GM12878 (cell line): ENCODE results near the gene ASB4. TPM values are rescaled to one million over a fixed set of nuclear protein-coding genes. Genes with fewer than 3 reads are reported as not detected.

ENCODE experiments used
- ATAC-seq: fragments of 200-7000 bp; cut with Tn5 transposase; 3 replicates; pipeline ENCODE4 v1.9.1; 2020; ENCODE audit warnings: mild to moderate bottlenecking, moderate library complexity
- BruUV-seq: library from RNA; stranded (reverse); fragments of 400-500 nt; replicated peaks from 2 replicates; lab custom pipeline; 2021; lab: Mats Ljungman, UMichigan
- CTCF ChIA-PET: fragments of 300-600 bp; sonication (Branson Sonifier 250); formaldehyde crosslinking; extraction: SDS; loops from one replicate; lab custom pipeline; 2021; ENCODE audit warnings: inconsistent platforms; lab: Yijun Ruan, JAX
- POLR2A ChIA-PET: fragments of 350-600 bp; formaldehyde crosslinking; extraction: SDS; loops from one replicate; lab custom pipeline; 2021; ENCODE audit warnings: inconsistent platforms; lab: Charles Lee
- RAD21 ChIA-PET: fragments of 300-600 bp; sonication (Branson Sonifier 250); formaldehyde crosslinking; loops from one replicate; lab custom pipeline; 2023; ENCODE audit warnings: antibody characterized with exemption; ENCODE audit not compliant: unreplicated experiment; lab: Charles Lee
- SMC1A ChIA-PET: fragments of 300-600 bp; sonication (Branson Sonifier 250); formaldehyde crosslinking; loops from one replicate; lab custom pipeline; 2023; ENCODE audit not compliant: unreplicated experiment, uncharacterized antibody; lab: Charles Lee
- DNase-seq: peaks from one replicate; pipeline ENCODE4 v3.0.0-alpha.2; 2011; ENCODE audit warnings: low read depth, low spot score
- FAIRE-seq: peaks from 3 replicates; lab custom pipeline; 2011; peaks lifted over from hg19 to GRCh38; lab: Jason Lieb, UNC
- H2AFZ ChIP-seq: 2 replicates; pipeline ENCODE4 v1.6.0; 2011; ENCODE audit warnings: low read depth, low read length, control low read depth; ENCODE audit not compliant: control insufficient read depth
- H3K27ac ChIP-seq: 2 replicates; pipeline ENCODE4 v1.5.1; 2011; ENCODE audit warnings: control low read depth; ENCODE audit not compliant: control insufficient read depth, insufficient read depth
- H3K27me3 ChIP-seq, 2 experiments: replicated peaks in 1 of 2; 2 replicates each; pipeline versions ENCODE4 v1.6.0 to v1.6.1; 2011; ENCODE audit warnings: low read length in 1 of 2; ENCODE audit not compliant: control insufficient read depth in 2 of 2, insufficient read depth in 2 of 2
- H3K36me3 ChIP-seq, 2 experiments: 2 replicates each; pipeline ENCODE4 v1.5.1; 2011; ENCODE audit warnings: low read length in 1 of 2; ENCODE audit not compliant: control insufficient read depth in 2 of 2, insufficient read depth in 2 of 2
- H3K4me1 ChIP-seq: 2 replicates; pipeline ENCODE4 v1.6.1; 2011; ENCODE audit warnings: mild to moderate bottlenecking, low read length, moderate library complexity, mixed read lengths; ENCODE audit not compliant: control insufficient read depth, insufficient read depth
- H3K4me2 ChIP-seq: 2 replicates; pipeline ENCODE4 v1.6.0; 2011; ENCODE audit warnings: control low read depth; ENCODE audit not compliant: control insufficient read depth, insufficient read depth
- H3K4me3 ChIP-seq: fragments of 200-600 bp; sonication (generic); 2 replicates; pipeline ENCODE4 v1.5.1; 2016
- H3K79me2 ChIP-seq: 2 replicates; pipeline ENCODE4 v1.6.0; 2011; ENCODE audit warnings: low read length; ENCODE audit not compliant: control insufficient read depth, insufficient read depth
- H3K9ac ChIP-seq: 2 replicates; pipeline ENCODE4 v1.8.0; 2011; ENCODE audit warnings: low read length, control low read depth, mixed read lengths; ENCODE audit not compliant: control insufficient read depth, insufficient read depth
- H3K9me3 ChIP-seq: replicated peaks from 3 replicates; pipeline ENCODE4 v1.5.1; 2011; ENCODE audit warnings: mild to moderate bottlenecking, low read length; ENCODE audit not compliant: control insufficient read depth, insufficient read depth
- H4K20me1 ChIP-seq: 2 replicates; pipeline ENCODE4 v1.6.0; 2011; ENCODE audit not compliant: control insufficient read depth, insufficient read depth
- BMI1 ChIP-seq: fragments of 450-650 bp; IDR thresholded peaks from 2 replicates; pipeline ENCODE4 v1.6.1; 2016; ENCODE audit warnings: mild to moderate bottlenecking, moderate library complexity, borderline replicate concordance
- CREM ChIP-seq: IDR thresholded peaks from 2 replicates; pipeline ENCODE4 v1.6.1; 2014; ENCODE audit warnings: antibody characterized with exemption, low read depth
- DPF2 ChIP-seq: fragments of 450-650 bp; IDR thresholded peaks from 2 replicates; pipeline ENCODE4 v1.6.1; 2017; ENCODE audit warnings: mild to moderate bottlenecking
- E2F8 ChIP-seq: fragments of 450-650 bp; IDR thresholded peaks from 2 replicates; pipeline ENCODE4 v1.6.1; 2018; ENCODE audit warnings: mild to moderate bottlenecking, low read depth, moderate library complexity; ENCODE audit not compliant: partially characterized antibody
- ETV6 ChIP-seq, 2 experiments: fragments of 450-650 bp in 1 of 2; IDR thresholded peaks in 1 of 2; conservative IDR thresholded peaks in 1 of 2; 2 replicates each; pipeline ENCODE4 v1.6.1; 2014; ENCODE audit warnings: antibody characterized with exemption in 1 of 2, borderline replicate concordance in 1 of 2, low read depth in 1 of 2, mild to moderate bottlenecking in 1 of 2, moderate library complexity in 1 of 2
- HDAC2 ChIP-seq: fragments of 200-600 bp; sonication (generic); IDR thresholded peaks from 2 replicates; pipeline ENCODE4 v1.6.1; 2017
- HDGF ChIP-seq: fragments of 450-650 bp; IDR thresholded peaks from 2 replicates; pipeline ENCODE4 v1.6.1; 2016; ENCODE audit warnings: antibody characterized with exemption
- IKZF1 ChIP-seq: fragments of 450-650 bp; conservative IDR thresholded peaks from 2 replicates; pipeline ENCODE4 v1.6.1; 2017; ENCODE audit warnings: antibody characterized with exemption, mild to moderate bottlenecking
- IKZF2 ChIP-seq, 2 experiments: fragments of 450-650 bp; IDR thresholded peaks; 2 replicates each; pipeline ENCODE4 v1.6.1; 2017; ENCODE audit warnings: mild to moderate bottlenecking in 2 of 2, moderate library complexity in 2 of 2
- JUND ChIP-seq: IDR thresholded peaks from 2 replicates; pipeline ENCODE4 v1.6.1; 2012; ENCODE audit warnings: low read depth, mild to moderate bottlenecking, low read length, improper control_type of control experiment, moderate library complexity
- MTA2 ChIP-seq: fragments of 450-650 bp; IDR thresholded peaks from 2 replicates; pipeline ENCODE4 v1.6.1; 2016; ENCODE audit warnings: low read depth, mild to moderate bottlenecking, moderate library complexity
- NFYB ChIP-seq: IDR thresholded peaks from 2 replicates; pipeline ENCODE4 v1.6.1; 2011; ENCODE audit warnings: low read depth, mild to moderate bottlenecking, low read length, improper control_type of control experiment, moderate library complexity; ENCODE audit not compliant: insufficient read depth
- POLR2AphosphoS2 ChIP-seq: IDR thresholded peaks from 2 replicates; pipeline ENCODE4 v1.6.1; 2011; ENCODE audit warnings: low read depth, mild to moderate bottlenecking, low read length, improper control_type of control experiment, moderate library complexity
- RCOR1 ChIP-seq: conservative IDR thresholded peaks from 2 replicates; pipeline ENCODE4 v1.6.1; 2012; ENCODE audit warnings: low read depth, low read length, improper control_type of control experiment
- SP1 ChIP-seq: IDR thresholded peaks from one replicate; pipeline ENCODE4 v1.6.1; 2011; ENCODE audit warnings: low read depth, low read length
- SREBF2 ChIP-seq: IDR thresholded peaks from 2 replicates; pipeline ENCODE4 v1.6.1; 2012; ENCODE audit warnings: mild to moderate bottlenecking, low read length
- SRF ChIP-seq, 2 experiments: IDR thresholded peaks; 2 replicates each; pipeline ENCODE4 v1.6.1; 2011; ENCODE audit warnings: low read depth in 2 of 2, low read length in 2 of 2, mild to moderate bottlenecking in 1 of 2, moderate library complexity in 1 of 2
- TAF1 ChIP-seq: IDR thresholded peaks from 2 replicates; pipeline ENCODE4 v1.6.1; 2011; ENCODE audit warnings: mild to moderate bottlenecking, low read depth, low read length, borderline replicate concordance
- TCF7 ChIP-seq: IDR thresholded peaks from 2 replicates; pipeline ENCODE4 v1.6.1; 2014; ENCODE audit warnings: antibody characterized with exemption, borderline replicate concordance
- ZNF274 ChIP-seq: IDR thresholded peaks from one replicate; pipeline ENCODE4 v1.8.0; 2011; ENCODE audit not compliant: insufficient read length, insufficient read depth
- ZZZ3 ChIP-seq: IDR thresholded peaks from 2 replicates; pipeline ENCODE4 v1.6.1; 2011; ENCODE audit warnings: low read depth; ENCODE audit not compliant: control insufficient read depth, insufficient read length
- WGBS: methylation state at CpG from one replicate; pipeline ENCODE4 v1.1.6; 2016; ENCODE audit warnings: low lambda C conversion rate; ENCODE audit not compliant: insufficient replicate concordance, insufficient coverage; ENCODE audit errors: missing lambda C conversion rate; 5-methylcytosine and 5-hydroxymethylcytosine counted together
- in situ Hi-C: fragments of 300-500 bp; cut with MboI; formaldehyde crosslinking; loops from 9 replicates; pipeline ENCODE4 v1.14.3; 2018; ENCODE audit warnings: mixed read lengths
- intact Hi-C: fragments of 100-400 bp; cut with micrococcal nuclease; formaldehyde crosslinking; loops from one replicate; pipeline ENCODE4 v1.14.2; 2022; ENCODE audit not compliant: unreplicated experiment
- polyA plus RNA-seq, 11 experiments: library from polyadenylated mRNA; depleted of rRNA in 4 of 11; unstranded in 6 of 11; stranded (reverse) in 5 of 11; fragments of >200 nt; fragmentation: Nextera tagmentation in 4 of 11; fragmentation: Illumina TruSeq in 1 of 11; extraction: Ambion mirVana in 4 of 11; extraction: Trizol in 1 of 11; gene quantifications; 1 replicate in 1 of 11; 2 replicates in 10 of 11; pipeline versions ENCODE4 v1.2.1 to v1.2.3, GENCODE V29; 2011 to 2016; ENCODE audit warnings: inconsistent platforms in 2 of 11, missing spikeins in 2 of 11, low read depth in 1 of 11
- total RNA-seq, 4 experiments: library from RNA; depleted of rRNA in 3 of 4; stranded (reverse); fragments of >200 nt in 3 of 4; fragmentation: Illumina TruSeq in 1 of 4; extraction: Trizol in 1 of 4; gene quantifications; 2 replicates each; pipeline versions ENCODE4 v1.2.1 to v1.2.3, GENCODE V29; 2013 to 2021

ASB4 gene
- total and polyA plus RNA-seq, 10 of the 15 experiments (the other 5 are each of a cell fraction or from before 2014, with no cell fraction given) = 0.12 to 1.1 TPM; not detected in 8

GRCh38 chr7:95508780-95509179, 23.0 kb downstream of the ASB4 start:
- in situ Hi-C loops = no loop called here

GRCh38 chr7:95509199-95509598, 23.5 kb downstream of the ASB4 start:
- Histone ChIP-seq H3K4me2 (no peak overlapping the region), H3K36me3 (no peaks in the 10 kb centered on the region), H3K27me3 (no peaks in the 10 kb centered on the region), H4K20me1 (no peaks in the 10 kb centered on the region), H3K9ac (no peak overlapping the region), H3K4me3 (no peak overlapping the region), H3K27ac (no peak overlapping the region), H3K79me2 (no peaks in the 10 kb centered on the region), H3K4me1 (no peaks in the 10 kb centered on the region), H3K9me3 (no peaks in the 10 kb centered on the region), H2AFZ (no peak overlapping the region)
- no peak for DNase-seq
- SMC1A ChIA-PET = interaction anchor here (1.1 to 8.1 kb wide), 14 partner anchors 8 to 357 kb away, joined by 3 to 238 read pairs (median 18); partner anchors contain the start of gene ASB4
- in situ Hi-C loops (no loop called here), intact Hi-C loops (no loop called here)
- no peak for FAIRE-seq
- ATAC-seq = peak; percentile 54
- POLR2A ChIA-PET = interaction anchor here (1.0 kb wide), 2 partner anchors 9 to 16 kb away, joined by 3 to 10 read pairs; no protein-coding TSS in a partner anchor
- CTCF ChIA-PET = interaction anchor here (0.6 to 11.1 kb wide), 16 partner anchors 8 to 365 kb away, joined by 3 to 505 read pairs (median 5); partner anchors contain the start of gene ASB4
- BruUV-seq = no TSS peak
- RAD21 ChIA-PET = interaction anchor here (0.7 to 13.6 kb wide), 11 partner anchors 9 to 180 kb away, joined by 3 to 288 read pairs (median 5); no protein-coding TSS in a partner anchor
- WGBS = 11% methylated on average over 5 of the region's 5 CpGs
- peak; percentile 90 for TF ChIP-seq BMI1
- TF ChIP-seq CREM = no peak
- TF ChIP-seq NFYB = no peak
- TF ChIP-seq SRF (IDR thresholded peaks at IDR 0.05; ENCODE audit: low read depth in 2 of 2, low read length in 2 of 2) = no peak
- peak; percentile 8 to 24; a peak in 1 of 4 replicates for TF ChIP-seq IKZF2 (IDR thresholded peaks at IDR 0.05)
- no peak for TF ChIP-seq ZNF274
- TF ChIP-seq MTA2 = no peak
- TF ChIP-seq SREBF2 = no peak
- TF ChIP-seq E2F8 = no peak
- no peak for TF ChIP-seq HDAC2
- TF ChIP-seq POLR2AphosphoS2 = no peak
- TF ChIP-seq ZZZ3 = no peak

More at GRCh38 chr7:95508780-95509179, 23.0 kb downstream of the ASB4 start:
- ChIA-PET RAD21 (interaction anchor here (0.7 to 13.6 kb wide), 10 partner anchors 8 to 180 kb away, joined by 3 to 288 read pairs (median 6); no protein-coding TSS in a partner anchor), SMC1A (interaction anchor here (0.6 to 8.1 kb wide), 15 partner anchors 8 to 363 kb away, joined by 3 to 238 read pairs (median 11); no protein-coding TSS in a partner anchor), POLR2A (interaction anchor here (1.0 kb wide), 2 partner anchors 8 to 15 kb away, joined by 3 to 10 read pairs; no protein-coding TSS in a partner anchor), CTCF (interaction anchor here (1.1 to 11.1 kb wide), 13 partner anchors 7 to 365 kb away, joined by 3 to 505 read pairs (median 77); partner anchors contain the start of gene ASB4)
- Histone ChIP-seq H2AFZ (no peak overlapping the region), H3K79me2 (no peaks in the 10 kb centered on the region), H4K20me1 (no peaks in the 10 kb centered on the region), H3K9me3 (no peaks in the 10 kb centered on the region), H3K27me3 (no peaks in the 10 kb centered on the region), H3K4me1 (no peaks in the 10 kb centered on the region), H3K36me3 (no peaks in the 10 kb centered on the region), H3K27ac (no peak overlapping the region), H3K4me3 (no peak overlapping the region), H3K4me2 (no peak overlapping the region), H3K9ac (no peak overlapping the region)
- no TSS peak for BruUV-seq
- ATAC-seq (peak; percentile 22), FAIRE-seq (no peak), DNase-seq (no peak)
- intact Hi-C loops = no loop called here
- no peak for TF ChIP-seq JUND
- TF ChIP-seq RCOR1 = no peak
- no peak for TF ChIP-seq DPF2
- no peak for TF ChIP-seq SREBF2
- no peak for TF ChIP-seq HDGF
- TF ChIP-seq TCF7 = no peak
- no peak for TF ChIP-seq ETV6 (conservative IDR thresholded peaks at IDR 0.05 in 1 of 2, IDR thresholded peaks at IDR 0.05 in 1 of 2; ENCODE audit: borderline replicate concordance in 1 of 2, low read depth in 1 of 2)
- TF ChIP-seq IKZF1 = no peak
- no peak for TF ChIP-seq TAF1
- no peak for TF ChIP-seq SP1
- 0% methylated on average over 2 of the region's 2 CpGs for WGBS
